Activated gamma-delta T cell treated with anti-CD3 and anti-CD28 coated beads, Interleukin-2, amount 50 U/mL, for 16 hours (primary cell): Measurements from ENCODE around the gene TIAM1.
A peak's percentile ranks its signal among the peaks of the same experiment; 100 is the strongest.

Experiments
- DNase-seq: peaks from one replicate; pipeline ENCODE4 v3.0.0-alpha.2; 2020; ENCODE audit warnings: low read depth

TIAM1 gene

DNA sequence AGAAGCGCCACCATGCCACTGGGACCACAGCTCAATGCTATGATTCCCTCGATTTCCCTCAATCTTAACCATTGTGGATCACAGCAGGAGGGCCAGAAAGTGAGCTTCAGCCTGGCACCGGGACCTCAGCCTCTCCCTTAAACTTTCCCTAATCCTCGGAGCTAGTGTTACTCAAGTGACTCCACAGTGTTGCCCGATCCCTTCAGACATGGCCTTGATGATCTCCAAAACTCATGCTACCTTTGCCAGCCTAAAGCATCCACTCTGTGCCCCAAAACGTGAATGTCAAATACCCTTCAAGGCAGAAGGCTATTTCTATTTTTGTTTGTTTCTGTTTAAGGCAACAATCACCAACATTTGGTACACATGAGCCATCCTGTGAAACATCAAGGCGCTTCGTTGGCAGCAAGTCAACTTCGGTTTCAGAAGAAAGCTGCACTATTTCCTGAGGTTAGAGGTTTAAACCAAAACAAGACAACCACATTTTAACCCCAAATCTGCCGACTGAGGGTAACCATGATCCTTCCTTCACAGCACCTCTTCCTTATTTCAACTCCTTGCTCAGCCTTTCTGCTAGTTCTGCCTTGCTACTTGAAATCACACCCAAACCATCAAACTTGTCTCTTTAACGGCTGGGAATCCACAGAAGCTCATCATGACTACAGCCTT, 211.4 kb downstream of the TIAM1 start:
- DNase-seq: peak; percentile 61

GRCh38 chr21:31130821-31131220, 213.2 kb downstream of the TIAM1 start:
- DNase-seq: no peak

- DNase-seq: no peak
These were observed 215.8 kb downstream of the TIAM1 start for GRCh38 chr21:31128234-31128633.

DNA sequence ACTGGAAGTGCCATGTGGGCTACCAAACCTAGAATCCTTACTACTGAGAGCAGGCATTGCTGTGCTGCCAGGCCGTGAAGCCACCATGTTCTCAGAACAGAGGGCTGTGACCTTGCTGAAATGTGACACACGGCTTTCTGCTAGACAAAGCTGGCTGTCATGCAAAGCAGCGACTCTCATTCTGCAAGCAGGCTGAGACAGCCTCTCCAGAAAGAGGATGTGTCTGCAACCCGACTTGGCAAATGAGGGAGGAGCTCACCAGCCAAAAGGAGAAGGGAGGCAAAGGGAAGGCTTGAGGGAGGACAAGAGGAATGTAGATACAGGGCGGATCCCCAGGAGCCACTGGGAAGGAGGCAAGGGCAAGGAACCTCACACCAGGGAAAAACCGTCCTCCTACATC, 220.1 kb downstream of the TIAM1 start:
- no peak for DNase-seq

DNA sequence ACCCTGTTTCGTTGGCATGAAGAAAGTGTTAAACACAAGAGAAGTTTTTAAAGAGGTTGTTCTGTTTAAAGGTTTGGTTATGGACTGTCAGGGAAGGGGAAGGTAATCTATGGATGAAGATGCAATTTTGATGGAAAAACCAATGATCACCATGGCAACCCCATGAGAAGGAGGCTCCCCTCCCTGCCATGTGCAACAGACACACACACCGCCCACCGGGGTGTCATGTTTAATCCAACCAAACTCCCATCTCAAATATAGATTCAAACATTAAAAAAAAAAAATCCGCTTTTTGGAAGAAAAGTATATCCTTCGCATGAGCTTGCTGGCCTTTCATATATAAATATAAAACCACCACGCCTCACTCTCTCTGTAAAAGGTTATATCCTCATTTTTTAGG, 224.9 kb downstream of the TIAM1 start:
- no peak for DNase-seq

- no peak for DNase-seq
These were observed 226.7 kb downstream of the TIAM1 start for GRCh38 chr21:31117128-31117916.

- no peak for DNase-seq
These were observed 228.8 kb downstream of the TIAM1 start for GRCh38 chr21:31115249-31115648.

DNA sequence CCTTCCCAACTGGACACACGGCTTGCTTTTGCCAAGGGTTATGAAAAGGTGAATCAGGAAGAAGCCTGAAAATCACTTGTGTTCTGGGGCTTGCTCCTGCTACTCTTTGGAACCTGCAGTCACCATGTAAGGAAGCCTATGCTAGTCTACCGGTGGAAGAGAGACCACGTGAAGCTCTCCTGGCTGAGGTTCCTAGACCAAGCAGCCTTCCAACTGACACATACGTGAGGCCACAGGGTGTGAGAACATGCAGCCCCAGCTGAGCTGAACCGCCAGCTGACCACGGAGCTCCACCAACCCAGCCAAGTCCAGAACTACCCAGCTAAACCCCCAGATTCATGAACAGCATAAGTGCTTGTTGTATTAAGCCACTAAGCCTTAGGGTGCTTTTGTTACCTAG, 233.0 kb downstream of the TIAM1 start:
- no peak for DNase-seq

DNA sequence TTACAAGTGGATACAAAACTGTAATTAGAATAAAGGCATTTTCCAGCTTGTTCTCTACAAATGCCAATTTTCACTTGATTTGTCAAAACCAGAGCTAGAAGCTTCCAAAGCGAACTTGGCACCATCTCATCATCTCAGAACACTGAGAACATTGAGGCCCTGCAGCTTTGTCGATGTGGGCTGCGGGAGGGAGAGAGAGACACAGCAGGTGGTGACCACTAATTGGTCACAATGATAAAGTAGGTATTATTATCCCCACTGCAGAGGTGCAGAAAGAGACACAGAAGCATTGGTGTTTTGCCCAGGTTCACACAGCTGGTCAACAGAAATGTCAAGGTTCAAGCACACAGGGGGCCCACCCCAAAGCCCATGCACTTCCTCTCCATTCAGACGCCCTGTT, 233.6 kb downstream of the TIAM1 start:
- DNase-seq: no peak

DNA sequence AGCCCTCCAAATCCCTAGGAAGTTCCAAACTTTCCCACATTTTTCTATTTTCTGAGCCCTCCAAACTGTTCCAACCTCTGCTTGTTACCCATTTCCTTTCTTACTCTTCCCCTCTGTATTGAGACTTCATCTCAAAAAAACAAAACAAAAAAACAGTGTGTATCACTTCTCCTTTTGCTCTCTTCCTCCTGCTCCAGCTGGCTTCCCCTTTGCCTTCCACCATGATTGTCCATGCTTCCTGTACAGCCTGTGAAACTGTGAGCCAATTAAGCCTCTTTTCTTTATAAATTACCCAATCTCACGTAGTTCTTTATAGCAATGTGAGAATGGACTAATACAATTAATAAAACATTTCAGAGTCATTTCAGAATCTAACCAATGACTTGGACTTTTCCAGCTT, 236.2 kb downstream of the TIAM1 start:
- no peak for DNase-seq

DNA sequence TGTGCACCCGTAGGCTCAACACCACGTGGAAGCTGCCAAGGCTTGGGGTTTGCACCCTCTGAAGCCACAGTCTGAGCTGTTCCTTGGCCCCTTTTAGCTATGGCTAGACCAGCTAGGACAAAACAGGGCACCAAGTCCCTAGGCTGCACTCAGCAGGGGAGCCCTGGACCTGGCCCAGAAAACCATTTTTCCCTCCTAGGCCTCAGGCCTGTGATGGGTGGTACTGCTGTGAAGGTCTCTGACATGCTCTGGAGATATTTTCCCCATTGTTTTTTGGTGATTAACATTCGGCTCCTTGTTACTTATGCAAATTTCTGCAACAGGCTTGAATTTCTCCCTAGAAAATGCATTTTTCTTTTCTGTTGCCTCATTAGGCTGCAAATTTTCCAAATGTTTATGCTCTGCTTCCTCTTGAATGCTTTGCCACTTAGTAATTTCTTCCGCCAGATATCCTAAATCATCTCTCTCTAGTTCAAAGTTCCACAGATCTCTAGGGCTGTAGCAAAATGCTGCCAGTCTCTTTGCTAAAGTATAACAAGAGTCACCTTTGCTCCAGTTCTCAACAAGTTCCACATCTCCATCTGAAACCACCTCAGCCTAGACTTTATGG, 236.8 kb downstream of the TIAM1 start:
- DNase-seq: no peak

DNA sequence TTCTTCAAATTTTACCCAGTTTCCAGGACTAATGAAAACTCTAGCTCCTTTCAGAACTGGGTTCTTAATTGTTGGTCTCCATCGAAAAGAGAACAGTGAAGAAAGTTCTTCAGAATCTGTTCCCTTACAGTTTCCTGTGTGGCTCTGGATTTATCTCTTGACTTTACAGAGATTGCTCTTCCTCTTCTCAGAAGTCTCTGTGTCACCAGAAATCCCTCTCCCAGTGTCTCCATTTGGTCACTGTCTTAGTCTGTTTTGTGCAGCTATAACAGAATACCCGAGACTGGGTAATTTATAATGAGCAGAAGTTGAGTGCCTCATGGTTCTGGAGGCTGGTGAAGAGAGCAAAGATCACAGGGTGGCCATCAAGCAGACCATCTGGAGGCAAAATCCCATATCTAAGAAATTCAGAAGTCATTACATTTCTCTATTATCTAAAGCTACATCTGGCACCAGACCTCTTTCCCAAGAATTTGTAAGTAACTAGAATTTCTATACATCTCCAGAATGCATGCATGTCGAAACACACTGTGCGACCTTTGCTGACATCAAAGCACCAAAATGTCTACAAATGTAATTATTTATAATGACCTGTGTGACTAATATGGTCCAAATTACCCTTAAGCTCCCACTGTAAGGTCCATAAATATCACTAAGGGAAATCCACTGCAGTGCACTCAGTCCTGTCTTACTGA, 240.3 kb downstream of the TIAM1 start:
- DNase-seq: no peak

DNA sequence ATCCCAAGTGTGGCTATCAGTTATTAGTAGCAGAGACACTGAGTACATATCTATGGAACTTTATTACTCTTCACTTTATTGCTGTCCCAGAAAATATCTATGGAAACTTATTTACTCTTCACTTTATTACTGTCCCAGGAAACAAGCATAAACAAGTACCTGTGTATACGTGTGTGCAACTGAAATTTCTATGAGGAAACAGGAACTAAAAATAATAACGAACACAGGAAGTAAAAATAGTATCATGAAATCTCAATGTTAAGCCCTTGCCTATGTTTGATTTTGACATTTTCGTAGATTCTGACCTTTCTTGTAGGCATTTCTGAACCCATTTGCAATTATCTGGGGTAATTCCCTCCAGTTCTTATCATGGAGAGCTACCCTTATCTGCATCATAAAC, 240.9 kb downstream of the TIAM1 start:
- DNase-seq: no peak

DNA sequence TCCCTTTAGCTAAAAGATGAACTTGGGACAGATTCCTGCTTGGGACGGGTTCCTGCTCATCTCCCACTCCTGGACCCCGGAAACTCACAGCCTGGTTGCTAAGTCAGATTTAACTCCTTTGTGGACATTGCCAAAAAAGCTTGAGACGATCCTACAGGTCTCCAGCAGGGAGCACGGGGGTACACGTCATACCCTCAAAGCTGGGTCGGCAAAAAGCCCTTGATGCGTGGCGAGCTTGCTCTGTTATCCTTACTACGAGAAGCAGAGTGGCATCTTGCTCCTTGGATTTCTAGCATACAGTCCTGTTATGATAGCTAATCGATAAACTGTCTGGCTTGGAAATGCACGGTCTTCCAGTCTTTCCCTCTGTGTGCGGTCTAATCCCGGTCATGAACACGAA, 244.9 kb downstream of the TIAM1 start:
- DNase-seq: no peak

DNA sequence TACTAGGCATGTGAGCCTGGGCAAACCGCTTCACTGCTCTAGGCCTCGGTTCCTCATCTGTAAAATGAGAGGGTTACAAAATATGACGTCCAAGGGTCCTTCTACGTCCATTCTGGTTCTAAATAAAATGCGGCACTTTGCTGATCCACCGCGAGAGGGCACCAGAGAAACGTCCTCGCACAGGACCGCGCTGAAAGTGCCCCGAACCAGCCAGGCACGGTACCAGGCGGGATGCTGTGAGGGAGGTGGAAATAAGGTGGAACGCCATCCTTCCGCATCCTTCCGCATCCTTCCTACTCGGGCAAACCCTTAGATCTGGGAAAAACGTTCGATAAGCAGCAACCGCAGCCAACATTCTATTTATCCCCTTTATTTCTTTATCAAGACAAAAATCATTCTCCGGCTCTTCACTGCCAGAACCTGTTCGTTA, 245.5 kb downstream of the TIAM1 start:
- DNase-seq: peak; percentile 58

DNA sequence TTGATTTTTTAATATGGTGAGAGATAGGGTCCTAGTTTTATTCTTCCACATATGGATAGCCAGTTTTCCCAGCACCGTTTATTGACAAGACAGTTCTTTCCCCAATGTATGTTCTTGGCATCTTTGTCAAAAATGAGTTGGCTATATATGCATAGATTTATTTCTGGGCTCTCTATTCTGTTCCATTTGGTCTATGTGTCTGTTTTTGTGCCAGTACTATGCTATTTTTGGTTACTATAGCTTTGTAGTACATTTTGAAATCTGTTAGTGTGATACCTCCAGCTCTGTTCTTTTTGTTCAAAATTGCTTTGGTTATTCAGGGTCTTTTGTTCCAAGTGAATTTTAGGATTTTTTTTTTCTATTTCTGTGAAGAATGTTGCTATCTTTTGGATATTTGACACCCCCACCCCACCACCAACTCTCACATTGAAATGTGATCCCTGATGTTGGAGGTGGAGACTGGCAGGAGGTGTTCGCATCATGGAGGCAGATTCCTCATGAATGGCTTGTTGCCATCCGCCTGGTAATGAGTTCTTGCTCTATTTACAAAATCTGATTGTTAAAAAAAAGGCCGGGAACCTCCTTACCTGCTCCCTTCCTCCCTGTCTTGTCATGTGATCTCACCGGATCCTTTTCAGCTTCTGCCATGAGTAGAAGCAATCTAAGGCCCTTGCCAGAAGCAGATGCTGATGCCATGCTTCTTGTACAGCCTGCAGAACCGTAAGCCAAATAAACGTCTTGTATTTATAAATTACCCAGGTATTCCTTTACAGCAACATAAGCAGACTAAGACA, 251.0 kb downstream of the TIAM1 start:
- no peak for DNase-seq

GRCh38 chr21:31090376-31090775, 253.7 kb downstream of the TIAM1 start:
- no peak for DNase-seq

- DNase-seq: no peak
These were observed 255.6 kb downstream of the TIAM1 start for GRCh38 chr21:31088474-31088751.

DNA sequence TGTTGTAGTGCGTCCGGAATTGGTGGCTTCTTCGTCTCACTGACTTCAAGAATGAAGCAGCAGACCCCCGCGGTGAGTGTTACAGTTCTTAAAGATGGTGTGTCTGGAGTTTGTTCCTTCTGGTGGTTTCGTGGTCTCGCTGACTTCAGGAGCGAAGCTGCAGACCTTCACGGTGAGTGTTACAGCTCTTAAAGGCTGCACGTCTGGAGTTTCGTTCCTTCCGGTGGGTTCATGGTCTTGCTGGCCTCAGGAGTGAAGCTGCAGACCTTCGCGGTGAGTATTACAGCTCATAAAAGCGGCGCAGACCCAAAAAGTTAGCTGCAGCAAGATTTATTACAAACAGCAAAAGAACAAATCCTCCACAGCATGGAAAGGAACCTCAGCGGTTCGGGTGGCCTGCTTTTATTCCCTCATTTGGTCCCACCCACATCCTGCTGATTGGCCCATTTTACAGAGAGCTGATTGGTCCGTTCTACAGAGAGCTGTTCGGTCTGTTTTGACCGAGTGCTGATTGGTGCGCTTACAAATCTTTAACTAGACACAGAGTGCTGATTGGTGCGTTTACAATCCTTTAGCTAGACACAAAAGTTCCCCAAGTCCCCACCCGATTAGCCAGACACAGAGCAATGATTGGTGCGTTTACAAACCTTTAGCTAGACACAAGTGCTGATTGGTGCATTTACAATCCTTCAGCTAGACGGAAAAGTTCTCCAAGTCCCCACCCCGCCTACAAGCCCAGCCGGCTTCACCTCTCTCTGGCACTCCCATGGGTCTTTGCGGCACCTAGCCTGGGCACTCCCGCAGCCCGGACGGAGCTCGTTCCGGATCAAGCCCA, 256.2 kb downstream of the TIAM1 start:
- no peak for DNase-seq

DNA sequence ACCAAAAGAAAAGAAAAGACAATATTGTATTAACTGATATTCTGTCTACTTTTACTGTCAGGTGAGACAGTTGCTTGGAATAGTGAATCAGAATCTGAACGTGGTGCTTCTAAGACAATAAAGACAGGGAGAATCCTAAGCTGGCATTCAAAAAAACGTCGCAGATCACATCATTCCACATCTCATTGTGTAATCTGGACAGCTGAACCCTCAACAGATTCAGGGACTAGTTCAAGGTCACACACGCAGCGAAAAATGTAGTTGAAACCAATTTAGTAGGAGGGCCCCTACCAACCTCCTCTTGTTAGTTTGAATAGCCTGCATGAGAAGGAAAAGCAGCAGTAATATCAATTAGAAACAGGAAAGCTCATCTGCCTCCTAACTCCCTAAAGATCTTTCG, 259.4 kb downstream of the TIAM1 start:
- DNase-seq: no peak

DNA sequence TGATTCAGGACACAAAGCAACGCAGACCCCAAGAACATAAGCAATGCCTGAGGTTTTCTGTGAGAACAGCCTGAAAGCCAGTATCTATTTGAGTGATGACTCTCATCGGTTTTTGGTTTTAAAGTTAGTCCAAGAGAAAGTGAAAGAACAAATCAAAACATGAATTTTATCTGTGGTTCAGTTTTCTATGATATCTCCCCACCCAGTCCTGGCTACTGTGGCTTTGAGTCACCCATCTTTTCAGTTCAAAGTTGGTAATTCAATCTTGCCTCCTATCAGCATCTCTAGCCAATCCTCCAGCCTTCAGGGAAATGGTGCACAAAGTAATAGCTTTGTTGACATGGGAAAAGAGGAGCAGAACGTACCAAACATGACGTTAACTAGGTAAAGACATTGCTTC, 265.3 kb downstream of the TIAM1 start:
- no peak for DNase-seq
